UCSD-AML1 (cell line): ENCODE measurements around the gene TEX264.
"Not testable (repeated sequence)": the region's sequence is repeated elsewhere in the genome, so short reads cannot be mapped to it uniquely, and the experiment has no call there.

Experiments
- DNase-seq: peaks from one replicate; lab custom pipeline; 2025; ENCODE audit not compliant: unreplicated experiment; lab: John Stamatoyannopoulos, UW

The TEX264 gene

DNA sequence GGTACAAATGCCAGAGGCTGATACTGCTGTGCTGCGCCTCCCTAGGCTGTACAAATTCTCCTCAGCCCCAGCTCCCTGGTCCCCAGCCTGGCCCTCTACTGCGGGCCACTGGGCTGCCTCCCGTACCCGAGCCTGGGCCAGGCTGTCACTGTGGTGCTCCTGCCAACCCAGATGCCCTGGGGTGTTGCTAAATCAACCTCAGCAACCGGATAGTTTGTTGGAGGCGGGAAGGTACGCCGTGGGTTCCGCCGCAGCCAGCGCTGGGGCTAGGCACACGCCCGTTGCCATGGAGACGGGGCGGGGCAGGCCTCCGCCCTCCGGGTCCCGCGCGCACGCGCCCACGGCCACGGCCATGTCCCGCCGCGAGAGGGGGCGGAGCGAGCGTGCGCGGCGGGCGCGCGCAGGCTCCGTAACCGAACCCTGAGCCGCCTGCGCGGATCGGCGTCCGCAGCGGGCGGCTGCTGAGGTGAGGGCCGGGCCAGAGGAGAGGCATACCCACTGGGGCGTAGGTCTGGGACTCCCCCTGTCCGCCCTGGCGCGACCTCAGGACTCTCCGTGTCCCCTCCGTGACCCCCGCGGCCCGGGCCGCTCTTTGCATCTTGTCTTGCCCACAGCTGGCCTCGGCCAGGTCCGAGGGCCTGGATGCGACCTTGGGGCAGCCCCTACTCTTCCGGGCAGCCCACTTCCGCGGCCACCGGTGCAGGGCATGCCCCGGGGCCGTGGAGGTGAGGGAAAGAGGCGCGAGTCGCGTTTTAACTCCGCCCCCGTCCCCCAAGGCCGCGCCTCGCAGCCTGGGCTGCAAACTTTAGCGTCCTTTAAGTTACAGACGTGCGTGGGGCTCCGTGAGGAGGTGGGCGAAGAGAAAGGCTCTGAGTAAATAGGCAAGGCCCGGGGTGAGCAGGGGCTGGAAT, at the start of gene TEX264:
TEX264 (plus strand) TSS at position 430 of the 911 bp plus-strand sequence. CDS start 3,053 bp downstream, outside the sequence.
- peak; percentile 94 for DNase-seq

DNA sequence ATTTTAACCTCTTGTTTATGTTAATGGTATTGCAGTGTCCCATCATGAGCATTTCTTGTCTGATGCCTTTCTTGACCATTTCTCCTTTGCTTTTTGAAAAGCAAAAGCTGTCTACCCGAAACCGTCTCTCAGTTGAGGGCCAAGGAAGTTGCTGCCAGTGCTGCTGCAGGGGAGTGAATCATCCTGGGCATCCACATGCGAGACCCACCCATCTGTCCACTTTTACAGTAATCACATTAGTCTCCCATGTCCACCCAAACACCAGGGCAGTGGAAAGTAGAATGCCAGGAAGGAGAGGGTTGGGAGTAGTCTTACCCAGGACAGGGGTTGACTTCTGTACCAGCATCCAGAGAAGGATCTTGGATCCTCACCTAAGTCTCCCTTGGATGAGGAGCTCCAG, 48.6 kb upstream of the TEX264 start:
- no peak for DNase-seq

DNA sequence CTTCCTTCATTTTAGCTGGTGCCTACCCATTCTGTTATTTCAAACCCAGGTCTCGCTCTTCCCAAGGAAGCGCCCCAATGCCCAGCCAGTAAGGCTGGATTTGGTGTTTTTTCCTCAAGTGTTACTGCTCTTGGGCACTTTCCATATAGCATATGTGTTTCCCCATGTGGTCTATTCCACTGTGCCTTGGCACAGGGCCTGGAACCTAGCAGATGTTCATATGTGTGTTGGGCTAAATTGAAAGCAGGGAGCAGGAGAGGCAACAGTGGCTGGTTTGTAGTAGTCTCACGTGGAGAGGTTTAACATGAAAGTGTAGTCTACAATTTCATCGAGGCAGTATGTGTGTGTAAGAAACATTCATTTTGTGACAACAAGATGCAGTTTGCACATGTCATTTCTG, 48.2 kb upstream of the TEX264 start:
- no peak for DNase-seq

GRCh38 chr3:51630513-51630912, 40.5 kb upstream of the TEX264 start:
- no peak for DNase-seq

- no peak for DNase-seq
Observed at GRCh38 chr3:51637144-51637940, 33.7 kb upstream of the TEX264 start.

- peak; percentile 65 for DNase-seq
Observed at GRCh38 chr3:51637941-51638471, 33.0 kb upstream of the TEX264 start.

DNA sequence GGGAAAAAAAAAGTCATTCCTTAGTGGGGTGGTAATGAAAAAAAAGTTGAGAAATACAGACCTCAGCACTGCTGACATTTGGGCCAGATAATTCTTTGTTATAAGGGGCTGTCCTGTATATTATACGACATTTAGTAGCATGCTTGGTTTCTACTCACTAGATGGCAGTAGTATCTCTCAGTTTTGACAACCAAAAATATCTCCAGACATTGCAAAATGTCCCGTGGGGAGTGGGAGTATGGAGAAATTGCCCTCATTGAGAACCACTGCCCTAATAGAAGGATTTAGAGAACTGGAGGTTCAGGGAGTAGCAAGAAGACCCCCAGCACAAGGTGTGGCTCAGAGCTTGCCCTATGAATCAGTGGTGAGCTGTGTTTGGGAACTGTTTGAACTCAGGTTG, 28.6 kb upstream of the TEX264 start:
- DNase-seq = no peak

DNA sequence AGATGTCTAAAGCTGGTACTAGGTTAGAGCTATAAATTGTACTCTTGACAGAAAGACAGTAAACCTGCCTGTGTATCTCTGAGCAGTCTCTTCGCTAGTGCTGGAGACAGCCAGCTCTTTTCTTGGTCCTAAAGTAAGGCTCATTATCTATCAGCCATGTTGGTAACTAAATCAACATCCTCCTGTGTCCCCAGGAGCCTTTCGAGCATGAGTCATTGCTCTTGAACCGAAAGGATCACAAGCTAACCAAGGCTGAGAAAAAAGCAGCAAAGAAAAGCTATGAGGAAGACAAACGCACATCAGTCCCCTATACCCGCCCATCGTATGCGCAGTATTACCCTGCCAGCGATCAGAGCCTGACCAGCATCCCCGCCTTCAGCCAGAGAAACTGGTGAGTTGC, 25.0 kb upstream of the TEX264 start:
- DNase-seq = no peak

DNA sequence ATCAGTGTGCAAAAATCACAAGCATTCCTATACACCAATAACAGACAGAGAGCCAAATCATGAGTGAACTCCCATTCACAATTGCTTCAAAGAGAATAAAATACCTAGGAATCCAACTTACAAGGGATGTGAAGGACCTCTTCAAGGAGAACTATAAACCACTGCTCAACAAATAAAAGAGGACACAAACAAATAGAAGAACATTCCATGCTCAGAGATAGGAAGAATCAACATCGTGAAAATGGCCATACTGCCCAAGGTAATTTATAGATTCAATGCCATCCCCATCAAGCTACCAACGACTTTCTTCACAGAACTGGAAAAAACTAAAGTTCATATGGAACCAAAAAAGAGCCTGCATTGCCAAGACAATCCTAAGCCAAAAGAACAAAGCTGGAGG, 18.9 kb upstream of the TEX264 start:
- not testable (repeated sequence) for DNase-seq

- not testable (repeated sequence) for DNase-seq
Observed at GRCh38 chr3:51653409-51653808, 17.6 kb upstream of the TEX264 start.

DNA sequence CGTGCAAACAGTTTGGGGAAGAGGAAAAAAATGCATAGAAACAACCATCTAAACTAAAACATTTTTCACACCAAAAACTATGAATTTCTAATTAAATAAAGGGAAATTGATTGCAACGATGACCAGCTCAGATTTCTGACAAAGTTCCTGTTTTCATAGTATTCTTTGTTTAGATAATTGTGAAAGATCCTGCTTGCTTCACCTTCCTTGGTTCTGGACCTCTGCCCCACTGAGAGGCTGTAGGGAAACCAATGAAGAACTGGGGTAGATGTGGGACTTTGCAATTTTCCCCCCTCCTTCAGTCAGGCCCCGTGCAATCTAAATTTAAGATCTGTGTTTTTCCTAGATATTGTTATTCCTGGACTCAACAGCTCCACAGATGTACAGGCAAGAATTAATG, 13.8 kb upstream of the TEX264 start:
- no peak for DNase-seq

- DNase-seq = no peak
Observed at GRCh38 chr3:51659942-51660341, 11.1 kb upstream of the TEX264 start.

- no peak for DNase-seq
Observed at GRCh38 chr3:51662456-51662855, 8.6 kb upstream of the TEX264 start.

DNA sequence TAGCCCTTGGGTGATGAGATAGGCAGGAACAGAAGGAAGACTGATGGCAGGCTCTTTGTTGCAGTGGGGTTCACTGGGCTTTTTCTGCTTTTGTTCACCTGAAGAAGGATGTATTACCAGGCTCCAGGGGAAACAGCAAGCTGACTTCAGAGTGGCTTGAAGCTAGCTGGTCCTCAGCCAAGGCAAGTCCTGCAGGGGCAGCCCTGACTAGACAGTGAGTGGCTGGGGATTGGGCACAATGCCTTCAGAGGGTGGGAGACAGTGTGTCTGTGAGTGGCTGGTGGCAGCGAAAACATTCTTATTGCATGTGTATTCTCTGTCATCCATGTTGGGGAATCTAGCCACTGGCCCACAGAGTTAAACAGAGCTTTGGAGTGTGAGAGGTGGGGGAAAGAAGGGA, 2.3 kb upstream of the TEX264 start:
- no peak for DNase-seq

DNA sequence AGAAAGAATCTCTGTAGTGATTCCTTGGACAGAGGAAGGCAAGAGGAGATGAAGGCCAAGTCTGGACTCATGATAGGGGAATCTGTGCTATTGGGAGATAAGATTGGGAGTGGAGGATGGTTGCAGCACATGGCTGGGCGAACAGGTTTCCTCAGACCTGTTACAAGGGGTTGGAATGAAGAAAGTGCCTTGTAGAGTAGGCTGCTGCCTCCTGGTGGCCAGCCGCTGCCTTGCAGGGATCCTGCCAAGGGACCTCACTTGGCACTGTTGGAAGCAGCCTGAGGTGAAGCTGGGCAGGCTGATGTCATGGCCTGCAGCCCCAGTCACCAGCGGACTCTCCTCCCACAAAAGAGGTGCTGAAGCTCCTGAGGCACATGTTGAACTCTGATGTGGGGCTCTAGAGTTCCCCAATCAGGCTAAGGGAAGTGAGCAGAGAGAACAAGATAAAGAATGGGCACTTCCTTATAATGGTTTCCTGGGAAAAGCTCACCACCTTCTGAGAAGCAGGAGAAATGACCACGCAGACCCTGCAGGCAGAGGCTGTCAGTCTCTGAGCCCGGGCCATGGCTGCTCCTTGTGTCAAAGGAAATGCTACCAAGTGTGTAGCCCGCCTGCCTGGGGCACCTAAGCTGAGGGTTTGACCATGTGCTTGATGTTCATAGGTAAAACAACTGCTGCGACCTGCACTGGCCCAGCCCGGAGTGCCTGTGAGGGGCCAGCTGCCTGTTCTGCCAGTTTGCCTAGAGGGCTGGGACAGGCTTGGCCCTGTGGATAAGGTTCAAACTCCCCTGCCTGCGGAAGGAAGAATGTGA, 1.6 kb upstream of the TEX264 start:
- peak; percentile 91 for DNase-seq

GRCh38 chr3:51670053-51670822, 814 bp upstream of the TEX264 start:
- no peak for DNase-seq

GRCh38 chr3:51671734-51672475, 853 bp downstream of the TEX264 start:
- DNase-seq = peak; percentile 74

- no peak for DNase-seq
Observed at GRCh38 chr3:51673181-51673801, 2.2 kb downstream of the TEX264 start.
